GM12878 (cell line): ENCODE results near the gene EPOP. TPM values are rescaled to one million over a fixed set of nuclear protein-coding genes. Genes with fewer than 3 reads are reported as not detected.

ENCODE experiments used
- CHD1 ChIP-seq: IDR thresholded peaks from 2 replicates; pipeline ENCODE4 v1.6.1; 2012; ENCODE audit warnings: low read depth, low read length, improper control_type of control experiment
- E2F4 ChIP-seq: IDR thresholded peaks from 2 replicates; pipeline ENCODE4 v1.6.1; 2012; ENCODE audit warnings: low read depth, low read length, improper control_type of control experiment
- E4F1 ChIP-seq: fragments of 450-650 bp; IDR thresholded peaks from 2 replicates; pipeline ENCODE4 v1.6.1; 2018; ENCODE audit warnings: borderline replicate concordance, mild to moderate bottlenecking; ENCODE audit not compliant: partially characterized antibody
- EP300 ChIP-seq, 2 experiments: fragments of 150-350 bp in 1 of 2; IDR thresholded peaks; 2 replicates each; pipeline ENCODE4 v1.6.1; 2011 to 2012; ENCODE audit warnings: low read depth in 2 of 2, low read length in 2 of 2, borderline replicate concordance in 1 of 2, improper control_type of control experiment in 1 of 2, inconsistent platforms in 1 of 2; ENCODE audit not compliant: control insufficient read depth in 1 of 2
- GABPA ChIP-seq: IDR thresholded peaks from 2 replicates; pipeline ENCODE4 v1.6.1; 2014; ENCODE audit warnings: antibody characterized with exemption, low read depth, mild to moderate bottlenecking, inconsistent platforms
- HDAC6 ChIP-seq: fragments of 200-600 bp; sonication (generic); IDR thresholded peaks from one replicate; pipeline ENCODE4 v1.8.0; 2017; ENCODE audit warnings: antibody characterized with exemption; ENCODE audit not compliant: unreplicated experiment
- IRF4 ChIP-seq: IDR thresholded peaks from 2 replicates; pipeline ENCODE4 v1.6.1; 2011; ENCODE audit warnings: low read depth, low read length
- IRF5 ChIP-seq: fragments of 450-650 bp; IDR thresholded peaks from 2 replicates; pipeline ENCODE4 v1.6.1; 2017; ENCODE audit warnings: borderline replicate concordance
- MEF2A ChIP-seq: IDR thresholded peaks from 2 replicates; pipeline ENCODE4 v1.6.1; 2011; ENCODE audit warnings: low read depth, mild to moderate bottlenecking, low read length, moderate library complexity; ENCODE audit not compliant: insufficient read depth
- NFXL1 ChIP-seq: fragments of 450-650 bp; IDR thresholded peaks from 2 replicates; pipeline ENCODE4 v1.6.1; 2017; ENCODE audit warnings: antibody characterized with exemption, mild to moderate bottlenecking, borderline replicate concordance
- NR2C2 ChIP-seq: IDR thresholded peaks from 2 replicates; pipeline ENCODE4 v1.6.1; 2011; ENCODE audit warnings: borderline replicate concordance, low read depth; ENCODE audit not compliant: control insufficient read depth, insufficient read length
- RAD51 ChIP-seq: fragments of 450-650 bp; IDR thresholded peaks from 2 replicates; pipeline ENCODE4 v1.6.1; 2016; ENCODE audit warnings: moderate library complexity, mild to moderate bottlenecking, inconsistent platforms
- RB1 ChIP-seq: fragments of 450-650 bp; formaldehyde crosslinking; IDR thresholded peaks from 2 replicates; pipeline ENCODE4 v1.6.1; 2017; ENCODE audit warnings: mild to moderate bottlenecking, borderline replicate concordance
- REST ChIP-seq: IDR thresholded peaks from 2 replicates; pipeline ENCODE4 v1.6.1; 2012; ENCODE audit warnings: mild to moderate bottlenecking, low read depth, low read length
- RFX5 ChIP-seq: IDR thresholded peaks from 2 replicates; pipeline ENCODE4 v1.6.1; 2011; ENCODE audit warnings: low read depth, low read length, improper control_type of control experiment
- SREBF2 ChIP-seq: IDR thresholded peaks from 2 replicates; pipeline ENCODE4 v1.6.1; 2012; ENCODE audit warnings: mild to moderate bottlenecking, low read length
- SRF ChIP-seq, 2 experiments: IDR thresholded peaks; 2 replicates each; pipeline ENCODE4 v1.6.1; 2011; ENCODE audit warnings: low read depth in 2 of 2, low read length in 2 of 2, mild to moderate bottlenecking in 1 of 2, moderate library complexity in 1 of 2
- TCF12 ChIP-seq: IDR thresholded peaks from 2 replicates; pipeline ENCODE4 v1.6.1; 2011; ENCODE audit warnings: low read depth, mild to moderate bottlenecking, low read length
- WRNIP1 ChIP-seq: IDR thresholded peaks from 2 replicates; pipeline ENCODE4 v1.6.1; 2011; ENCODE audit warnings: low read depth, low read length, improper control_type of control experiment, borderline replicate concordance
- YY1 ChIP-seq: IDR thresholded peaks from 2 replicates; pipeline ENCODE4 v1.6.1; 2011; ENCODE audit warnings: low read depth, mild to moderate bottlenecking, low read length
- ZNF217 ChIP-seq: fragments of 450-650 bp; IDR thresholded peaks from 2 replicates; pipeline ENCODE4 v1.6.1; 2017; ENCODE audit warnings: antibody characterized with exemption, mild to moderate bottlenecking
- polyA plus RNA-seq, 11 experiments: library from polyadenylated mRNA; depleted of rRNA in 4 of 11; unstranded in 6 of 11; stranded (reverse) in 5 of 11; fragments of >200 nt; fragmentation: Nextera tagmentation in 4 of 11; fragmentation: Illumina TruSeq in 1 of 11; extraction: Ambion mirVana in 4 of 11; extraction: Trizol in 1 of 11; gene quantifications; 1 replicate in 1 of 11; 2 replicates in 10 of 11; pipeline versions ENCODE4 v1.2.1 to v1.2.3, GENCODE V29; 2011 to 2016; ENCODE audit warnings: inconsistent platforms in 2 of 11, missing spikeins in 2 of 11, low read depth in 1 of 11
- total RNA-seq, 4 experiments: library from RNA; depleted of rRNA in 3 of 4; stranded (reverse); fragments of >200 nt in 3 of 4; fragmentation: Illumina TruSeq in 1 of 4; extraction: Trizol in 1 of 4; gene quantifications; 2 replicates each; pipeline versions ENCODE4 v1.2.1 to v1.2.3, GENCODE V29; 2013 to 2021

Gene EPOP
- total and polyA plus RNA-seq, 10 of the 15 experiments (the other 5 are each of a cell fraction or from before 2014, with no cell fraction given): 0.53 to 9.0 (median 3.7) TPM

GRCh38 chr17:38676706-38677504, 2.1 kb upstream of the EPOP start (continued):
- TF ChIP-seq IRF5 (no peak), ZNF217 (no peak), MEF2A (no peak), E2F4 (no peak), RAD51 (peak; percentile 78; the same call in 1 of the 2 replicates), EP300 (IDR thresholded peaks at IDR 0.05; ENCODE audit: borderline replicate concordance in 1 of 2, control insufficient read depth in 1 of 2, low read depth in 2 of 2, low read length in 2 of 2) (no peak), REST (no peak), RB1 (peak; percentile 46; the same call in 1 of the 2 replicates), WRNIP1 (no peak), NFXL1 (no peak), GABPA (no peak), TCF12 (peak; percentile 78; the same call in 1 of the 2 replicates), E4F1 (no peak), HDAC6 (no peak), YY1 (peak; percentile 75), NR2C2 (no peak), SRF (IDR thresholded peaks at IDR 0.05; ENCODE audit: low read depth in 2 of 2, low read length in 2 of 2) (no peak), RFX5 (no peak), CHD1 (no peak), SREBF2 (no peak), IRF4 (no peak)
